Activated CD4-positive, CD25-positive, alpha-beta regulatory T cell treated with anti-CD3 and anti-CD28 coated beads, Interleukin-2, amount 50 U/mL, for 16 hours (primary cell): Measurements from ENCODE around the gene MAML2.
"Not testable (repeated sequence)": the region's sequence is repeated elsewhere in the genome, so short reads cannot be mapped to it uniquely, and the experiment has no call there.

Source experiments
- DNase-seq: peaks from one replicate; pipeline ENCODE4 v3.0.0-alpha.2; 2020; ENCODE audit warnings: low read depth, low spot score

The MAML2 gene

GRCh38 chr11:96271352-96271751 is 71.6 kb downstream of the MAML2 start:
- DNase-seq, result not testable (repeated sequence)

- DNase-seq, result not testable (repeated sequence)
Observed at GRCh38 chr11:96268527-96268926, 74.5 kb downstream of the MAML2 start.

- DNase-seq, result no peak
Observed at GRCh38 chr11:96267496-96268032, 75.4 kb downstream of the MAML2 start.

DNA sequence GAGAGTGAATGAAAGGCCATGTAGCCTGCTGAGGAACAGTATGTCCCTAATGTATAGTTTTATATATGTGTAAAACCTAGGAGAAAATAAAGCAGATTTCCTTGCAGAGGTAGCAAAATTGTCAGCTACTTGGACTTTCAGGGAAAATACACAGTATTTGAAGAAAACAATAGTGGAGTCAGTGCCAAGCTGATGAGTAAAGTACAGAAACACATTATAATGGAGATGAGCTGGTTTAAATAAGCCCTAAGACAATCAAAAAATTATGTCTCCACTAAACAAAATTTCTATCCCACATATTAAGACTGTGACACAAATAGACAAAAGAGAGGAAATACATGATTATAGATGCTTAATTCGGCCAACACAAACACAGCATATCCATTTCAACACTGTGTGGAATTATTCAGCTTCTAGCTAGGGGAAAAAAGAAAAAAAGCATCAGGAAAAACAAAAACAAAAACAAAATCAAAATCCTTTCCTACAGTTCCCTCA is 75.9 kb downstream of the MAML2 start:
- no peak for DNase-seq

DNA sequence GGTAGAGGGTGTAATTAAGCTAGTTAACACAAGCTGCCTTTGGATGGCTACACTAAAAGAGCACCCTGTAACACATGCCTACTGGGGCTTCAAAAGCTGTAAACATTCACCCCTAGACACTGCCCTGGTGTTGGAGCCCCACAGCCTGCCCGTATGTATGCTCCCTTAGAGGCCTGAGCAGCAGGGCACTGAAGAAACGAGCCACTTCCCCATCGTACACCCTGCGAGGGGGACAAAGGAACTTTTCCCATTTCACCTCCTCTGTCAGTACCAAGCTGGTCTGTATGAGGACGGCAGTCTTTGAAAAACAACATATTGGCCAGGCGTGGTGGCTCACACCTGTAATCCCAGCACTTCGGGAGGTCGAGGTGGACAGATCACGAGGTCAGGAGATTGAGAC is 77.0 kb downstream of the MAML2 start:
- DNase-seq, result no peak

- no peak for DNase-seq
Observed at GRCh38 chr11:96265220-96265737, 77.7 kb downstream of the MAML2 start.

DNA sequence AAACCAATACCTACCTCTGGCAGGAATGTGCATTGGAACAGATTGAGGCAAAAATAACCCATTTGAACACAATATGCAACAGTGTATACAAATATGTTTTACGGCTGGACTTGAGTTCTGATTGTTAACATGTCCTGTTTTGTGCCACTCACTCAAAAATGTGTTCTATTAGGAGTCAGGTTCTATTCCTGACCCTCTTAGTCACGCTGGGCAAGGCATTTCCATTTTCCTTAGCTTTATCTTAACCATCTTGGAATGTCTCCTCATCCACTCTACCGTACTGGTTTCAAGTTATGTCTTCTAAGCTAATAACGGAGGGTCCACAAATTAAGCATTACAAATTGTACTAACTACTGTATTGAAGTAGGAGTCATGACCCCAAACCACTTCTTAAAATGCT is 78.6 kb downstream of the MAML2 start:
- no peak for DNase-seq

DNA sequence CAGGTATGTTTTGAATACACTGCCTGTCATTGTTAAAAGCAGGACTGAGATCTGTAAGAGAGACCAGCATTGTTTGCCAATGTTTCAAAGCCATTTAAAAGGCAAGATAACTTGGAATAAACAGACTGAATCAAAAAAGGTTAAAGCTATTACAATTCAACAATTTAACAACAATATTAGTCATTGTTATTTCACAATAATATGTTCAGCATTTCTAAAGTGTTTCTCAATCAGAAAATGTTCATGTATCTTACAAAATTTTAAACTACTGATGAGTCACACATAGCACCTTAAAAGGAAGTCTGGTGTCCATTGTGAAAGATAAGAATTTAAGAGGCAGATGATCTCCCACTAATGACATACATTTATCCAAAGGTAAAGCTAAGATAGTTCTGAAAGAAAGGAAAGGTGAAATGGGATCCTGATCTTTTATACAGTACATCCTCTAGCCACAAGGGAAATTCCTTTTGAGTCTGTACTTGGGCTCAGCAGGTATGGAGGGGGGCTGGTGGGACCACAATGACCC is 79.7 kb downstream of the MAML2 start:
- DNase-seq, result no peak

DNA sequence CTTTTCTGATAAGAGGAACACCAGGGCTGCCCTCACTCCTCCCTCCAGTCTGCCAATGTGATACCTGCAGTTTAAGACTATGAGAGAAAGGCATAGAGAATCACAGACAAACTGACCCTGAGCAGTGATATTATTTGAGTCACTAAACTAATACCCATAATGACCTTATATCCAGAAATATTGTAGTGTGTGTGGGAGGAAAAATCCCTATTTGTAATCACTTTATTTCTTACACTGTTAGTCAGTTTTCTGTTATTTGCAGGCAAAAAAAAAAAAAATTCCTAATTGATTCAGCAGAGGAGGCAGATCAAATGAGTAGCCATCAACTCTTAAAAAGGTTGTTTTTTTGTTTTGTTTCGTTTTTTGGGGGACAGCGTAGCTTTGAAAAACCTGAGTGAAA is 82.5 kb downstream of the MAML2 start:
- no peak for DNase-seq

DNA sequence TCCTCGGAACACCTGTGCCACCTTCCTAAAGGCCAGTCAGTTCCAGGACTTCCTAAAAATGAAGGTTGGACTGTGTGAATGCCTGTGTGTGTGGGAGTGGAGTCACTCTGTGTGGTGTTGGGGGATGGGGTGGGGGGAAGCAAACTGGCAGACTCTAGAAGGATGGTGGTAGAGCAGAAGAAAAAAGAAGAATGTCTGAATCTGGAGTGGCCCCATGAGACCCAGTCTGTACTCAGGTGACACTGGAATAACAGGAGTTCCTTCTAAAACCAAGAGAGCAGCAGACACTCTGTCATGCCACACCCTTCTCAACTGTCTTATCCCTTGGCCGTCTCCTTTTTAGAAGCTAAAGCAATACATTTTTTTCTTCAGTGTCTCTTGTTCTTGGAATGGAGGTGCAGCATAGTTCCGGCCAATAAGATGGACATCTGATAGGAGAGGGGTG is 82.9 kb downstream of the MAML2 start:
- no peak for DNase-seq

DNA sequence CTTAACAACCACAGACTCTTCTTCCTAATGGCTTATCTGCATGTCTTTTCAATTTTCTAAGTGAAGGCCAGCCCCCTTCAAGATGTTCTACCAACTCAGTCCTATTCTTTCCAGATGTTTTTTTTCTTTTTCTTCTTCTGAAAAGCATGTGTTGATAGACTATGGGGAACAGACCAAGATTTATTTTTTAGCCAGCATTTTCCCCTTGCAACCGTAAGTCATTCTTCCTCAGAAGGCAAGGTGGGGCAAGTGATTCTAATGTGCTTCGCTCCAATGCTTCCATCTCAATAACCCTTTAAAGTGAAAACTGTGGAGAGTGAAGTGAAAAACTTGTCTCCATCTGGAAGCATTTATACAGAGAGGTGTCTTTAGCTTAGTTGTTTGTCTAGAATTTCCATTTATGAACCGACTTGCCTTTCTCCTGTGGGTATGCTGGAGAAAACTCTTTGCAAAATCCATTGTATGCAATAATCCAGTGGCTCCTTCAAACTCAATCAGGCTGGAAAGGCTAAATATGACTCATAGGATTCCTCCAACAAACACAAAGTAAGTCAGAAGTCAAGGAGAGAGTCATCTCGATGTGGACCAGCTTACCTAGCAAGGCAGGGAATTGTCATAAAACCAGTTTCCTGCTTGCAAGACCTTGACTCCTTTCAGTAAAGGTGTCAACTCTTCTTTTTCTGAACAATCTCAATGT is 83.7 kb downstream of the MAML2 start:
- no peak for DNase-seq

- no peak for DNase-seq
Observed at GRCh38 chr11:96257972-96258934, 84.7 kb downstream of the MAML2 start.

- no peak for DNase-seq
Observed at GRCh38 chr11:96257036-96257435, 86.0 kb downstream of the MAML2 start.

DNA sequence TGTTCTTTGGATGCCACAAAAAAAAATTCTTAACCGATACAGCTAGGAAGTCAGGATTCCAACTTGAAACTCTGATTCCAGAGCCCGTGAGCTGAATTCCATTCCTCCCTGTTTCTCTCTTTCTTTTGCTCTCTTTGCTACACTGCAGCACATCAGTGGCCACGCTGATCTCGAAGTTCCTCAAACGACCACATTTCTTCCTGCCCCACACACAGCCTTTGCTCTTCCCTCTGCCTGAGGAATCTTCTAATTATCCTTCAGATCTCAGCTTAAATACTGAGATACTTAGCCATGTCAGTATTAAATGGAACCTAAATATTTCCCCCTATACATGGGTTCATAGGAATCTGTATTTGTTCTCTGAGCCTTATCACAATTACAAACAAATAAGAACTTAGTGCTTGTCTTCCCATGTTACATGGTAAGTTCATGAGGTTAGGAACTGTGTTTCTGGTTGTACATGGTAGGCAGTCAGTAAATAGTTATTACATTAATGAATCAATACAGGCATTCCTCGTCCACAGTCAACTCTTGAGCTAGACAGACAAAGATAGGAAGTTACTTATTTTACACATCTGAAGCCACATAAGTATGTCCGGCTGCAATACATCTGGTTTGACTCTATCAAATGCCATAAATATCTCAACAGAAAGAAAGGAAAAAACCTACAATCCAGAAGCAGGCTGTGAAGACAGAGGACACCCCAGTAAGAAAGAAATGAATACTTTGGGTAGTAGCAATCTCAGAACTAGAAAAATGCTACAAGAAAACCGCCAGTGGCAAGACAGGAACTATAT is 86.6 kb downstream of the MAML2 start:
- DNase-seq, result no peak

- no peak for DNase-seq
Observed at GRCh38 chr11:96254854-96255253, 88.1 kb downstream of the MAML2 start.

DNA sequence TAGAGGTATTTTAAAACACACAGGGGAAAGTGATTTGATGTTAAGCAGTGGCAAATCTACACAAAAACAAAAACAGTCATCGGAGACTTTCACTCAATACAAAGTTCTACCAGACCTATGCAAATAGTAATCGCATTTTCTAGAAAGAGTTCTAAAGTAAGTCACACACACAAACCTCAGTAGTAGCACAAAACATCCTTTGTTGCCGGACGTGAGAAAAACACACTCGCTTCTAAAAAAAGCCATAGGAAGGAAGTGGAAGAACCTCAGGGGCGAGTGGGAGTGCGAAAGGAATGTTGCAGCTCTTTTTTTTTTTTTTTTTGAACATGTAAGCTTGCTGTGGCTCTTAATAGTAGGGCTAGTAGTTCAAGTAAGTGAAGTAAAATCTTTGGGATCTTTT is 88.9 kb downstream of the MAML2 start:
- DNase-seq, result no peak

GRCh38 chr11:96246718-96247552 is 96.1 kb downstream of the MAML2 start:
- no peak for DNase-seq

DNA sequence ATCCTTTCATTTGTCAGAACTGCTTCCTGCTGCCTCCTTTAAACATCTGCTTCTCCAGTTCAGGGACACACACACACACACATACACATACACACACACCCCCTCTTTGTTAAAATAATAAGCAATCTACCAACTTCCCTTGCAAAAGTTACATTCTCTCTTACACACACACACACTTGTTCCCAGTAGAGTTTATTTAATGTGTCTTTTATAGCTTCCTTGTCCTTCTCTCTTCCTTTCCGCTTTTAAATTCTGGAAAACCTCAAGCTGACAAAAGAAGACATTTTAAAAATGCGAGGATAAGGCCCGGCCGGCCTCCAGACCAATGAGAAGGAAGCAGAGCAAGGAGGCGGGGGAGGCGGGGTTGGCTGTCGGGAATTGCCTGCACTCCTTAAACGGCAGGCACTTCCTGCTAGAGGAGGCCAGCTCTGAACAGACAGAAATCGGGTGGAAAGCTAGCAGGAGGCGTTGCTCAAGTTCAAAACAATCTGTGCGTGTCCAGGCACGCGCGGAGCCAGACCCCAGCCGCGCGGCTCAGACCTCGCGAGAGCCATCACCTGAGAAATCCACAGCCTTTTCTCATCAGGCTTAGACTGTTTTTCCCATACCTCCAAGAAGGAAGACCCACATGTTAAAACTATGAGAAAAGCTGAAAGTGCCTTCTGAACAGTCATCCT is 99.9 kb downstream of the MAML2 start:
- peak; percentile 28 for DNase-seq

- no peak for DNase-seq
Observed at GRCh38 chr11:96242191-96242847, 100.7 kb downstream of the MAML2 start.
